NCI-H345 (cell line): ENCODE measurements around the gene HABP2.

ENCODE experiments used
- DNase-seq: peaks from one replicate; lab custom pipeline; 2025; lab: John Stamatoyannopoulos, UW

Gene HABP2

GRCh38 chr10:113631684-113632367, 79.0 kb downstream of the HABP2 start:
- DNase-seq, result no peak
